Panc1 (cell line): Measurements from ENCODE around the gene COL9A2.

Experiments
- POLR2AphosphoS5 ChIP-seq: IDR thresholded peaks from 2 replicates; pipeline ENCODE4 v1.6.1; 2012; ENCODE audit warnings: mild to moderate bottlenecking, low read depth, low read length, moderate library complexity
- SIN3A ChIP-seq: IDR thresholded peaks from 2 replicates; pipeline ENCODE4 v1.6.1; 2012; ENCODE audit warnings: low read depth, mild to moderate bottlenecking, low read length, moderate library complexity, borderline replicate concordance; ENCODE audit not compliant: insufficient read depth
- TF ChIP-seq, protein P1 (sequence below): fragments of 450-650 bp; IDR thresholded peaks from 2 replicates; pipeline ENCODE4 v1.5.1; 2017; ENCODE audit warnings: mild to moderate bottlenecking
- TF ChIP-seq, protein P2 (sequence below), 2 experiments: IDR thresholded peaks; 2 replicates each; pipeline ENCODE4 v1.6.1; 2011 to 2012; ENCODE audit warnings: low read depth in 2 of 2, control low read depth in 1 of 2, low read length in 1 of 2, mild to moderate bottlenecking in 1 of 2, moderate library complexity in 1 of 2; ENCODE audit not compliant: insufficient read depth in 1 of 2

DNA sequence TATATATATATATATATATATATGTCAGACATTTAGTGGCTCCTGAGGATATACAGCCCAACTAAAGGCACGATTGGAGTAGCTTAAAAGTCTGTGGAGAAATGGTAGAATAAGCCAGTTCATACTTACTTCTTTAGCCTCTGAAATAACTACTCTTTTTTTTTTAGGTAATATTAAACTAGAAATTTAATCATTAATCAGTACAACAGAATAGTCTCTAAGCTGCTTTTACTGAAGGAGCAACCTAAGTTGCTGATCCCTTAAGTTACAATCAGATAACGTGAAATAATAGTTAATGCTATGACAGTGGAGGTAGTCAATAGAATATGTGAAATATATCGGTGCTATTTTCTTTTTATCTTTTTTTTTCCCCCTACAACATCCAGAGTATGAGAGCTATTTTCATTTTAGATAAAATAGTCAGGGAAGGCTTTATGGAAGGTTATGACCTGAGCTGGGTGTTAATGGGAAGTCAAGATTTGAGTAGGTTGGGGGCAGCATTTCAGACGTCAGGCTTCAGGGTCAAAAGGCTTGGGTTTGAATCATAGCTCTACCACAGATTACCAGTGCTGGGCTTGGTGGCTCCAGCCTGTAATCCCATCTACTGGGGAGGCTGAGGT, 43.4 kb downstream of the COL9A2 start:
- TF ChIP-seq, protein P1, sequence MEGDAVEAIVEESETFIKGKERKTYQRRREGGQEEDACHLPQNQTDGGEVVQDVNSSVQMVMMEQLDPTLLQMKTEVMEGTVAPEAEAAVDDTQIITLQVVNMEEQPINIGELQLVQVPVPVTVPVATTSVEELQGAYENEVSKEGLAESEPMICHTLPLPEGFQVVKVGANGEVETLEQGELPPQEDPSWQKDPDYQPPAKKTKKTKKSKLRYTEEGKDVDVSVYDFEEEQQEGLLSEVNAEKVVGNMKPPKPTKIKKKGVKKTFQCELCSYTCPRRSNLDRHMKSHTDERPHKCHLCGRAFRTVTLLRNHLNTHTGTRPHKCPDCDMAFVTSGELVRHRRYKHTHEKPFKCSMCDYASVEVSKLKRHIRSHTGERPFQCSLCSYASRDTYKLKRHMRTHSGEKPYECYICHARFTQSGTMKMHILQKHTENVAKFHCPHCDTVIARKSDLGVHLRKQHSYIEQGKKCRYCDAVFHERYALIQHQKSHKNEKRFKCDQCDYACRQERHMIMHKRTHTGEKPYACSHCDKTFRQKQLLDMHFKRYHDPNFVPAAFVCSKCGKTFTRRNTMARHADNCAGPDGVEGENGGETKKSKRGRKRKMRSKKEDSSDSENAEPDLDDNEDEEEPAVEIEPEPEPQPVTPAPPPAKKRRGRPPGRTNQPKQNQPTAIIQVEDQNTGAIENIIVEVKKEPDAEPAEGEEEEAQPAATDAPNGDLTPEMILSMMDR = no peak
- TF ChIP-seq, protein P2, sequence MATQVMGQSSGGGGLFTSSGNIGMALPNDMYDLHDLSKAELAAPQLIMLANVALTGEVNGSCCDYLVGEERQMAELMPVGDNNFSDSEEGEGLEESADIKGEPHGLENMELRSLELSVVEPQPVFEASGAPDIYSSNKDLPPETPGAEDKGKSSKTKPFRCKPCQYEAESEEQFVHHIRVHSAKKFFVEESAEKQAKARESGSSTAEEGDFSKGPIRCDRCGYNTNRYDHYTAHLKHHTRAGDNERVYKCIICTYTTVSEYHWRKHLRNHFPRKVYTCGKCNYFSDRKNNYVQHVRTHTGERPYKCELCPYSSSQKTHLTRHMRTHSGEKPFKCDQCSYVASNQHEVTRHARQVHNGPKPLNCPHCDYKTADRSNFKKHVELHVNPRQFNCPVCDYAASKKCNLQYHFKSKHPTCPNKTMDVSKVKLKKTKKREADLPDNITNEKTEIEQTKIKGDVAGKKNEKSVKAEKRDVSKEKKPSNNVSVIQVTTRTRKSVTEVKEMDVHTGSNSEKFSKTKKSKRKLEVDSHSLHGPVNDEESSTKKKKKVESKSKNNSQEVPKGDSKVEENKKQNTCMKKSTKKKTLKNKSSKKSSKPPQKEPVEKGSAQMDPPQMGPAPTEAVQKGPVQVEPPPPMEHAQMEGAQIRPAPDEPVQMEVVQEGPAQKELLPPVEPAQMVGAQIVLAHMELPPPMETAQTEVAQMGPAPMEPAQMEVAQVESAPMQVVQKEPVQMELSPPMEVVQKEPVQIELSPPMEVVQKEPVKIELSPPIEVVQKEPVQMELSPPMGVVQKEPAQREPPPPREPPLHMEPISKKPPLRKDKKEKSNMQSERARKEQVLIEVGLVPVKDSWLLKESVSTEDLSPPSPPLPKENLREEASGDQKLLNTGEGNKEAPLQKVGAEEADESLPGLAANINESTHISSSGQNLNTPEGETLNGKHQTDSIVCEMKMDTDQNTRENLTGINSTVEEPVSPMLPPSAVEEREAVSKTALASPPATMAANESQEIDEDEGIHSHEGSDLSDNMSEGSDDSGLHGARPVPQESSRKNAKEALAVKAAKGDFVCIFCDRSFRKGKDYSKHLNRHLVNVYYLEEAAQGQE (IDR thresholded peaks at IDR 0.05; ENCODE audit: insufficient read depth in 1 of 2, low read depth in 2 of 2, low read length in 1 of 2) = no peak
- no peak for TF ChIP-seq POLR2AphosphoS5
- no peak for TF ChIP-seq SIN3A
